ENCODE measurements around the gene EVL. TPM values are rescaled to one million over a fixed set of nuclear protein-coding genes. Genes with fewer than 3 reads are reported as not detected.

EVL gene
- total and polyA plus RNA-seq, 2 donors (not counting 1 experiment from before 2014, with no cell fraction given) = 23.5 to 28.1 TPM

DNA sequence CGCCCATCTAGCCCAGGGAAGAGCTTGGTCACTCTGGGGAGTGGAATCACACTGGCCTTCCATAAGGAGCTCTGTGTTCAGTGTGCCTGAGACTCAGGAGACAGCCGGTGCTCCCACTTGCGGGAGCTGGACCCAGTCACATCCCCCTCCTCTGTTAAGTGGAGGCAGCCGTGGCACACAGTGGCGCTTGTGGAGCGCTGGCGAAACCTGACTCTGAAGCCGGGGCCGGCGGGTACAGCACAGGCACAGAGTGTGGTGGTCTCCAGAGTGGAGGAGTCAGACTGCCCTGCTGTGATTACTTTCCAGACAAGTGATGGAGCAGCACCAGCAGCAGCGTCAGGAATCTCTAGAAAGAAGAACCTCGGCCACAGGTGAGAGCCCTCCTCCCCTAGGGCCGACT is 61.2 kb downstream of the EVL start:
- Histone ChIP-seq H2AFZ (ENCODE audit: low read length) (no peak overlapping the region), H3K9me3 (ENCODE audit: control insufficient read depth, insufficient read depth, low read depth, low read length) (no peaks in the 10 kb centered on the region), H3K79me2 (ENCODE audit: control insufficient read depth, insufficient read depth, low read length) (no peaks in the 10 kb centered on the region), H3K4me2 (ENCODE audit: extremely low read depth, insufficient read depth, low read length) (no peak overlapping the region), H3K9ac (ENCODE audit: insufficient read depth, low read length) (no peak overlapping the region), H3K4me3 (replicated peaks in 1 of 4; ENCODE audit: control extremely low read depth in 1 of 4, insufficient read depth in 1 of 4, low read depth in 3 of 4, low read length in 4 of 4) (no peak overlapping the region), H3K36me3 (ENCODE audit: control insufficient read depth, insufficient read depth, low read length) (peaks cover 3% of the 10 kb centered on the region), H4K20me1 (ENCODE audit: control insufficient read depth, extremely low read depth, insufficient read depth, low read length) (no peaks in the 10 kb centered on the region), H3K27ac (ENCODE audit: insufficient read depth, low read length) (no peak overlapping the region), H3K27me3 (ENCODE audit: control insufficient read depth, insufficient read depth, low read length) (no peaks in the 10 kb centered on the region), H3K4me1 (ENCODE audit: control insufficient read depth, extremely low read depth, insufficient read depth, low read length) (no peaks in the 10 kb centered on the region)
- no peak for DNase-seq (ENCODE audit: low read depth in 2 of 2)
- TF ChIP-seq, protein P1, sequence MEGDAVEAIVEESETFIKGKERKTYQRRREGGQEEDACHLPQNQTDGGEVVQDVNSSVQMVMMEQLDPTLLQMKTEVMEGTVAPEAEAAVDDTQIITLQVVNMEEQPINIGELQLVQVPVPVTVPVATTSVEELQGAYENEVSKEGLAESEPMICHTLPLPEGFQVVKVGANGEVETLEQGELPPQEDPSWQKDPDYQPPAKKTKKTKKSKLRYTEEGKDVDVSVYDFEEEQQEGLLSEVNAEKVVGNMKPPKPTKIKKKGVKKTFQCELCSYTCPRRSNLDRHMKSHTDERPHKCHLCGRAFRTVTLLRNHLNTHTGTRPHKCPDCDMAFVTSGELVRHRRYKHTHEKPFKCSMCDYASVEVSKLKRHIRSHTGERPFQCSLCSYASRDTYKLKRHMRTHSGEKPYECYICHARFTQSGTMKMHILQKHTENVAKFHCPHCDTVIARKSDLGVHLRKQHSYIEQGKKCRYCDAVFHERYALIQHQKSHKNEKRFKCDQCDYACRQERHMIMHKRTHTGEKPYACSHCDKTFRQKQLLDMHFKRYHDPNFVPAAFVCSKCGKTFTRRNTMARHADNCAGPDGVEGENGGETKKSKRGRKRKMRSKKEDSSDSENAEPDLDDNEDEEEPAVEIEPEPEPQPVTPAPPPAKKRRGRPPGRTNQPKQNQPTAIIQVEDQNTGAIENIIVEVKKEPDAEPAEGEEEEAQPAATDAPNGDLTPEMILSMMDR (conservative IDR thresholded peaks at IDR 0.05 in 1 of 2, IDR thresholded peaks at IDR 0.05 in 1 of 2; ENCODE audit: low read depth in 1 of 2, low read length in 2 of 2) = no peak
- TF ChIP-seq EZH2 (IDR thresholded peaks at IDR 0.05; ENCODE audit: low read length, missing control alignments) = no peak

DNA sequence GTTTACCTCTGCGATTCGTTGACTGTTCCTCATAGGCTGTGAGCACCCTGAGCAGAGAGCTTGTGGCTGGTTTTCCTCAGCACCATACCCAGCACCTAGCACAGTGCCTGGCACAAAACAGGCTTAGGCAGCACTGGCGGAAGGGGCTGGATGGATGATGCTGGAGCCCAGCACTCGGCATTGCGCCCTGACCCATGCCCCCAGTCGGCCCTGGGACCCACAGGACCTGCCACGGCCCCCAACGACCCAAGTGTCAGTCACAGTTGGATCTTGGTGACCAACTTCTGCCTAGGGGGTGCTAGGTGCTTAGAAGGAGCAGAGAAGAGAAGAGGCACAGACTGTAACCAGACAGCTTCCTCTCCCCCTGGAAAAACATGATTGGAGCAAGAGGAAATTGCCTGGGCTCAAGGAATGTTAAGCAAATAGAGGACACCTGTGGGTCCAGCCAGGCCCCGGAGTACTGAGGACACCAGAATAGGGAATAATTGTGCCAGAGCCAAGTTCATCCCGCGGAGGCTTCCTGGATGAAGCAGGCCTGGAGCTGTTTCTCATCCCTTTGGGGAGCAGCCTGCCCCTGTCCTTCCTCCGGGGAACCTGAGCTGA is 62.7 kb downstream of the EVL start:
- Histone ChIP-seq H3K9me3 (ENCODE audit: control insufficient read depth, insufficient read depth, low read depth, low read length) (no peaks in the 10 kb centered on the region), H3K79me2 (ENCODE audit: control insufficient read depth, insufficient read depth, low read length) (no peaks in the 10 kb centered on the region), H3K36me3 (ENCODE audit: control insufficient read depth, insufficient read depth, low read length) (peaks cover 3% of the 10 kb centered on the region), H3K9ac (ENCODE audit: insufficient read depth, low read length) (no peak overlapping the region), H4K20me1 (ENCODE audit: control insufficient read depth, extremely low read depth, insufficient read depth, low read length) (no peaks in the 10 kb centered on the region), H3K27me3 (ENCODE audit: control insufficient read depth, insufficient read depth, low read length) (no peaks in the 10 kb centered on the region), H3K4me2 (ENCODE audit: extremely low read depth, insufficient read depth, low read length) (no peak overlapping the region), H2AFZ (ENCODE audit: low read length) (no peak overlapping the region), H3K27ac (ENCODE audit: insufficient read depth, low read length) (no peak overlapping the region), H3K4me3 (replicated peaks in 1 of 4; ENCODE audit: control extremely low read depth in 1 of 4, insufficient read depth in 1 of 4, low read depth in 3 of 4, low read length in 4 of 4) (no peak overlapping the region), H3K4me1 (ENCODE audit: control insufficient read depth, extremely low read depth, insufficient read depth, low read length) (no peaks in the 10 kb centered on the region)
- no peak for DNase-seq (ENCODE audit: low read depth in 2 of 2)
- TF ChIP-seq, protein P1 (conservative IDR thresholded peaks at IDR 0.05 in 1 of 2, IDR thresholded peaks at IDR 0.05 in 1 of 2; ENCODE audit: low read depth in 1 of 2, low read length in 2 of 2) = no peak
- no peak for TF ChIP-seq EZH2 (IDR thresholded peaks at IDR 0.05; ENCODE audit: low read length, missing control alignments)

DNA sequence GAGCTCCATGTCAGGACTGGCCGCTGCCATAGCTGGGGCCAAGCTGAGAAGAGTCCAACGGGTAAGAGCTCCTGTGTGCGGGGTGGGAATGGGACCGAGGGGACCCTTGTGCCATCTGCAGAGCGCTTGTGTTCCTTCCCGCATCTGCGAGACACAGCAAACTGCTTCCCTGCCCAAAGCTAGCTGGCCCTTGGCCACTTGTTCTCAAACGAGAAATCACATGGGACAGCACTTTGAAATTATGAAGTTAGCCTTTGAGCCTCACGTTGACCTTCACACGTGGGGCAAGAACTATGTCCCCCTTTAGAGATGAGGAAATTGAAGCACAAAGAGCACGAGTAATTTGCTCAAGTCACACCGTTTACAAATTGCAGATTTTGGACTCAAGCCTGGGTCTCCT is 63.5 kb downstream of the EVL start:
- Histone ChIP-seq H3K27me3 (ENCODE audit: control insufficient read depth, insufficient read depth, low read length) (no peaks in the 10 kb centered on the region), H2AFZ (ENCODE audit: low read length) (no peak overlapping the region), H3K27ac (ENCODE audit: insufficient read depth, low read length) (no peak overlapping the region), H3K4me3 (replicated peaks in 1 of 4; ENCODE audit: control extremely low read depth in 1 of 4, insufficient read depth in 1 of 4, low read depth in 3 of 4, low read length in 4 of 4) (no peak overlapping the region), H3K4me2 (ENCODE audit: extremely low read depth, insufficient read depth, low read length) (no peak overlapping the region), H4K20me1 (ENCODE audit: control insufficient read depth, extremely low read depth, insufficient read depth, low read length) (no peaks in the 10 kb centered on the region), H3K9me3 (ENCODE audit: control insufficient read depth, insufficient read depth, low read depth, low read length) (no peaks in the 10 kb centered on the region), H3K4me1 (ENCODE audit: control insufficient read depth, extremely low read depth, insufficient read depth, low read length) (no peaks in the 10 kb centered on the region), H3K9ac (ENCODE audit: insufficient read depth, low read length) (no peak overlapping the region), H3K36me3 (ENCODE audit: control insufficient read depth, insufficient read depth, low read length) (peaks cover 2% of the 10 kb centered on the region), H3K79me2 (ENCODE audit: control insufficient read depth, insufficient read depth, low read length) (no peaks in the 10 kb centered on the region)
- no peak for DNase-seq (ENCODE audit: low read depth in 2 of 2)
- TF ChIP-seq, protein P1 (conservative IDR thresholded peaks at IDR 0.05 in 1 of 2, IDR thresholded peaks at IDR 0.05 in 1 of 2; ENCODE audit: low read depth in 1 of 2, low read length in 2 of 2) = no peak
- no peak for TF ChIP-seq EZH2 (IDR thresholded peaks at IDR 0.05; ENCODE audit: low read length, missing control alignments)

Data from fibroblast of lung (primary cell).